HG03521 (cell line): ENCODE measurements around the gene TDRD9.

Experiments used
- ATAC-seq: cut with Tn5 transposase; IDR thresholded peaks from one replicate; pipeline ENCODE4 v1.9.1; 2021; ENCODE audit warnings: mild to moderate bottlenecking, moderate library complexity; ENCODE audit not compliant: unreplicated experiment

The TDRD9 gene

GRCh38 chr14:104087505-104087904 is 159.2 kb downstream of the TDRD9 start:
- no peak for ATAC-seq

GRCh38 chr14:104087981-104088850 is 160.0 kb downstream of the TDRD9 start:
- ATAC-seq: no peak

- ATAC-seq: no peak
These were observed 162.0 kb downstream of the TDRD9 start for GRCh38 chr14:104090071-104090748.

GRCh38 chr14:104091061-104091926 is 163.0 kb downstream of the TDRD9 start:
- ATAC-seq: no peak

- ATAC-seq: no peak
These were observed 163.9 kb downstream of the TDRD9 start for GRCh38 chr14:104091927-104092771.

- ATAC-seq: no peak
These were observed 164.7 kb downstream of the TDRD9 start for GRCh38 chr14:104092931-104093365.

- ATAC-seq: no peak
These were observed 165.3 kb downstream of the TDRD9 start for GRCh38 chr14:104093366-104094055.

GRCh38 chr14:104094056-104094708 is 165.9 kb downstream of the TDRD9 start:
- ATAC-seq: no peak

GRCh38 chr14:104094709-104095425 is 166.6 kb downstream of the TDRD9 start:
- ATAC-seq: no peak

- no peak for ATAC-seq
These were observed 167.4 kb downstream of the TDRD9 start for GRCh38 chr14:104095426-104096310.

- no peak for ATAC-seq
These were observed 168.1 kb downstream of the TDRD9 start for GRCh38 chr14:104096318-104096717.

- no peak for ATAC-seq
These were observed 168.8 kb downstream of the TDRD9 start for GRCh38 chr14:104096751-104097700.

GRCh38 chr14:104098272-104099095 is 170.2 kb downstream of the TDRD9 start:
- no peak for ATAC-seq

GRCh38 chr14:104099096-104100041 is 171.1 kb downstream of the TDRD9 start:
- ATAC-seq: no peak
